ENCODE data around the gene CYP27A1.

DNA sequence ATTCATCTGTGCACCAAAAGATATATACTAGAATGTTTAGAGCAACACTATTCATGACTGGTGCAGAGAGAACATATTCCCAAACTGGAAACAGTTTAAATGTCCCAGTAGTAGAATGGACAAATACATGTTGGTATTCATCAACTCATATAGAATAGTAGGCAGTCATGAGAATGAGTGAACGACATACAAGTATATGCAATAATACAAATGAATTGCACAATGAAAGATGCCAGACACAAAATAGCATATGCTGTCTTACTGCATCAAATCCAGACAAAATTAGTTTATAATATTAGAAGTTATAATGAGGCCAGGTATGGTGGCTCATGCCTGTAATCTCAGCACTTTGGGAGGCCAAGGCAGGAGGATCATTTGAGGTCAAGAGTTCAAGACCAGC, 57.9 kb downstream of the CYP27A1 start:
- no peak for TF ChIP-seq POLR2A (IDR thresholded peaks at IDR 0.05)
- TF ChIP-seq, protein P1, sequence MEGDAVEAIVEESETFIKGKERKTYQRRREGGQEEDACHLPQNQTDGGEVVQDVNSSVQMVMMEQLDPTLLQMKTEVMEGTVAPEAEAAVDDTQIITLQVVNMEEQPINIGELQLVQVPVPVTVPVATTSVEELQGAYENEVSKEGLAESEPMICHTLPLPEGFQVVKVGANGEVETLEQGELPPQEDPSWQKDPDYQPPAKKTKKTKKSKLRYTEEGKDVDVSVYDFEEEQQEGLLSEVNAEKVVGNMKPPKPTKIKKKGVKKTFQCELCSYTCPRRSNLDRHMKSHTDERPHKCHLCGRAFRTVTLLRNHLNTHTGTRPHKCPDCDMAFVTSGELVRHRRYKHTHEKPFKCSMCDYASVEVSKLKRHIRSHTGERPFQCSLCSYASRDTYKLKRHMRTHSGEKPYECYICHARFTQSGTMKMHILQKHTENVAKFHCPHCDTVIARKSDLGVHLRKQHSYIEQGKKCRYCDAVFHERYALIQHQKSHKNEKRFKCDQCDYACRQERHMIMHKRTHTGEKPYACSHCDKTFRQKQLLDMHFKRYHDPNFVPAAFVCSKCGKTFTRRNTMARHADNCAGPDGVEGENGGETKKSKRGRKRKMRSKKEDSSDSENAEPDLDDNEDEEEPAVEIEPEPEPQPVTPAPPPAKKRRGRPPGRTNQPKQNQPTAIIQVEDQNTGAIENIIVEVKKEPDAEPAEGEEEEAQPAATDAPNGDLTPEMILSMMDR (IDR thresholded peaks at IDR 0.05): no peak
- TF ChIP-seq EP300 (IDR thresholded peaks at IDR 0.05): no peak
- no peak for TF ChIP-seq POLR2AphosphoS5 (IDR thresholded peaks at IDR 0.05)
